ENCODE results near the gene EPB41. TPM values are rescaled to one million over a fixed set of nuclear protein-coding genes. Genes with fewer than 3 reads are reported as not detected.
"Not testable (repeated sequence)": the region's sequence is repeated elsewhere in the genome, so short reads cannot be mapped to it uniquely, and the experiment has no call there.

The EPB41 gene
- 70.0 and 74.9 TPM in 2 replicates for total RNA-seq

GRCh38 chr1:28914228-28915030, at the start of gene EPB41:
EPB41 (plus strand) TSS chr1:28914569; CDS start chr1:28987438, 72,869 bp downstream.
- intact Hi-C loops (cut with micrococcal nuclease): loop anchor here (1.0 kb wide), 3 partner anchors 12 to 48 kb away; no protein-coding TSS in a partner anchor
- H3K4me1 Mint-ChIP-seq (ENCODE audit: low read depth): peaks cover 51% of the 10 kb centered on the region
- peak within 1 kb of the TSS; percentile 96 for H3K4me3 Mint-ChIP-seq
- no peaks in the 10 kb centered on the region for H3K9me3 Mint-ChIP-seq
- DNase-seq (ENCODE audit: low spot score): peak; percentile 88
- peaks cover 12% of the 10 kb centered on the region for H3K36me3 Mint-ChIP-seq (ENCODE audit: low read depth)
- H3K27ac Mint-ChIP-seq: peak within 1 kb of the TSS; percentile 92
- H3K27me3 Mint-ChIP-seq (ENCODE audit: insufficient read depth): no peaks in the 10 kb centered on the region

GRCh38 chr1:28864695-28865094, 49.7 kb upstream of the EPB41 start:
- H3K36me3 Mint-ChIP-seq (ENCODE audit: low read depth): no peaks in the 10 kb centered on the region
- no peaks in the 10 kb centered on the region for H3K9me3 Mint-ChIP-seq
- intact Hi-C loops (cut with micrococcal nuclease): no loop called here
- no peak overlapping the region for H3K4me3 Mint-ChIP-seq
- no peaks in the 10 kb centered on the region for H3K4me1 Mint-ChIP-seq (ENCODE audit: low read depth)
- no peak overlapping the region for H3K27ac Mint-ChIP-seq
- peaks cover 7% of the 10 kb centered on the region for H3K27me3 Mint-ChIP-seq (ENCODE audit: insufficient read depth)
- no peak for DNase-seq (ENCODE audit: low spot score)

GRCh38 chr1:28865997-28866650, 48.2 kb upstream of the EPB41 start:
- DNase-seq (ENCODE audit: low spot score): no peak
- Mint-ChIP-seq H3K4me1 (ENCODE audit: low read depth) (no peaks in the 10 kb centered on the region), H3K36me3 (ENCODE audit: low read depth) (no peaks in the 10 kb centered on the region)

GRCh38 chr1:28867850-28868249, 46.5 kb upstream of the EPB41 start:
- H3K27me3 Mint-ChIP-seq (ENCODE audit: insufficient read depth): peaks cover 7% of the 10 kb centered on the region
- DNase-seq (ENCODE audit: low spot score): no peak

More at GRCh38 chr1:28865997-28866650, 48.2 kb upstream of the EPB41 start:
- H3K27me3 Mint-ChIP-seq (ENCODE audit: insufficient read depth): peaks cover 7% of the 10 kb centered on the region
- H3K4me3 Mint-ChIP-seq: no peak overlapping the region
- H3K27ac Mint-ChIP-seq: no peak overlapping the region
- intact Hi-C loops (cut with micrococcal nuclease): no loop called here
- no peaks in the 10 kb centered on the region for H3K9me3 Mint-ChIP-seq

GRCh38 chr1:28869952-28870351, 44.4 kb upstream of the EPB41 start:
- no peak for DNase-seq (ENCODE audit: low spot score)
- H3K27me3 Mint-ChIP-seq (ENCODE audit: insufficient read depth): peaks cover 6% of the 10 kb centered on the region
- no peaks in the 10 kb centered on the region for H3K36me3 Mint-ChIP-seq (ENCODE audit: low read depth)
- H3K27ac Mint-ChIP-seq: no peak overlapping the region
- intact Hi-C loops (cut with micrococcal nuclease): no loop called here
- H3K4me3 Mint-ChIP-seq: no peak overlapping the region
- no peaks in the 10 kb centered on the region for H3K9me3 Mint-ChIP-seq
- no peaks in the 10 kb centered on the region for H3K4me1 Mint-ChIP-seq (ENCODE audit: low read depth)

More at GRCh38 chr1:28867850-28868249, 46.5 kb upstream of the EPB41 start:
- Mint-ChIP-seq H3K9me3 (no peaks in the 10 kb centered on the region), H3K4me1 (ENCODE audit: low read depth) (no peaks in the 10 kb centered on the region), H3K27ac (no peak overlapping the region), H3K36me3 (ENCODE audit: low read depth) (no peaks in the 10 kb centered on the region), H3K4me3 (no peak overlapping the region)
- intact Hi-C loops (cut with micrococcal nuclease): no loop called here

GRCh38 chr1:28871631-28872401, 42.6 kb upstream of the EPB41 start:
- Mint-ChIP-seq H3K27me3 (ENCODE audit: insufficient read depth) (peaks cover 5% of the 10 kb centered on the region), H3K4me1 (ENCODE audit: low read depth) (no peaks in the 10 kb centered on the region), H3K9me3 (no peaks in the 10 kb centered on the region), H3K4me3 (no peak overlapping the region), H3K36me3 (ENCODE audit: low read depth) (no peaks in the 10 kb centered on the region), H3K27ac (no peak overlapping the region)
- intact Hi-C loops (cut with micrococcal nuclease): no loop called here
- no peak for DNase-seq (ENCODE audit: low spot score)

- H3K36me3 Mint-ChIP-seq (ENCODE audit: low read depth); DNase-seq (ENCODE audit: low spot score); intact Hi-C loops (cut with micrococcal nuclease); H3K4me3 Mint-ChIP-seq; H3K27ac Mint-ChIP-seq; H3K9me3 Mint-ChIP-seq; H3K27me3 Mint-ChIP-seq (ENCODE audit: insufficient read depth); H3K4me1 Mint-ChIP-seq (ENCODE audit: low read depth): not testable (repeated sequence)
These were observed 39.2 kb upstream of the EPB41 start for GRCh38 chr1:28875134-28875533.

GRCh38 chr1:28877132-28877781, 37.1 kb upstream of the EPB41 start:
- H3K27me3 Mint-ChIP-seq (ENCODE audit: insufficient read depth): peaks cover 5% of the 10 kb centered on the region
- DNase-seq (ENCODE audit: low spot score): peak; percentile 54
- no peaks in the 10 kb centered on the region for H3K9me3 Mint-ChIP-seq
- peaks cover 11% of the 10 kb centered on the region for H3K4me1 Mint-ChIP-seq (ENCODE audit: low read depth)
- no peak overlapping the region for H3K4me3 Mint-ChIP-seq
- no peak overlapping the region for H3K27ac Mint-ChIP-seq
- H3K36me3 Mint-ChIP-seq (ENCODE audit: low read depth): no peaks in the 10 kb centered on the region
- intact Hi-C loops (cut with micrococcal nuclease): loop anchor here (1.0 to 2.0 kb wide), 5 partner anchors 92 to 518 kb away; partner anchors contain the start of genes TAF12 and TRNAU1AP

- DNase-seq (ENCODE audit: low spot score): no peak
- intact Hi-C loops (cut with micrococcal nuclease): no loop called here
- no peaks in the 10 kb centered on the region for H3K9me3 Mint-ChIP-seq
- H3K4me1 Mint-ChIP-seq (ENCODE audit: low read depth): peaks cover 16% of the 10 kb centered on the region
- H3K4me3 Mint-ChIP-seq: no peak overlapping the region
- peaks cover 5% of the 10 kb centered on the region for H3K27me3 Mint-ChIP-seq (ENCODE audit: insufficient read depth)
- H3K36me3 Mint-ChIP-seq (ENCODE audit: low read depth): no peaks in the 10 kb centered on the region
- no peak overlapping the region for H3K27ac Mint-ChIP-seq
These were observed 35.6 kb upstream of the EPB41 start for GRCh38 chr1:28878796-28879195.

GRCh38 chr1:28882009-28882628, 32.2 kb upstream of the EPB41 start:
- H3K27ac Mint-ChIP-seq: peak overlapping the region; percentile 24

GRCh38 chr1:28883242-28883616, 31.1 kb upstream of the EPB41 start:
- no peaks in the 10 kb centered on the region for H3K9me3 Mint-ChIP-seq
- no peak for DNase-seq (ENCODE audit: low spot score)
- H3K27ac Mint-ChIP-seq: no peak overlapping the region
- H3K27me3 Mint-ChIP-seq (ENCODE audit: insufficient read depth): no peaks in the 10 kb centered on the region
- intact Hi-C loops (cut with micrococcal nuclease): loop anchor here (10.0 kb wide), 1 partner anchor 638 kb away; no protein-coding TSS in a partner anchor
- peaks cover 41% of the 10 kb centered on the region for H3K4me1 Mint-ChIP-seq (ENCODE audit: low read depth)
- no peak overlapping the region for H3K4me3 Mint-ChIP-seq
- H3K36me3 Mint-ChIP-seq (ENCODE audit: low read depth): no peaks in the 10 kb centered on the region

More at GRCh38 chr1:28882009-28882628, 32.2 kb upstream of the EPB41 start:
- Mint-ChIP-seq H3K4me1 (ENCODE audit: low read depth) (peaks cover 39% of the 10 kb centered on the region), H3K36me3 (ENCODE audit: low read depth) (no peaks in the 10 kb centered on the region), H3K27me3 (ENCODE audit: insufficient read depth) (peaks cover under 1% of the 10 kb centered on the region), H3K4me3 (no peak overlapping the region), H3K9me3 (no peaks in the 10 kb centered on the region)
- intact Hi-C loops (cut with micrococcal nuclease): loop anchor here (1.0 to 10.0 kb wide), 5 partner anchors 152 to 637 kb away; no protein-coding TSS in a partner anchor
- peak; percentile 70 for DNase-seq (ENCODE audit: low spot score)

GRCh38 chr1:28885472-28885877, 28.9 kb upstream of the EPB41 start:
- Mint-ChIP-seq H3K4me1 (ENCODE audit: low read depth) (peaks cover 52% of the 10 kb centered on the region), H3K27me3 (ENCODE audit: insufficient read depth) (no peaks in the 10 kb centered on the region), H3K9me3 (no peaks in the 10 kb centered on the region), H3K36me3 (ENCODE audit: low read depth) (no peaks in the 10 kb centered on the region), H3K27ac (peak overlapping the region; percentile 93), H3K4me3 (peak overlapping the region; percentile 5)
- no peak for DNase-seq (ENCODE audit: low spot score)
- intact Hi-C loops (cut with micrococcal nuclease): loop anchor here (1.0 to 10.0 kb wide), 9 partner anchors 29 to 641 kb away; partner anchors contain the start of genes EPB41, GMEB1 and YTHDF2
